ENCODE measurements around the gene CASZ1.

The CASZ1 gene

GRCh38 chr1:10634075-10634427 is 162.4 kb downstream of the CASZ1 start:
- H3K79me2 ChIP-seq (ENCODE audit: insufficient read depth, low read length) = no peaks in the 10 kb centered on the region
- H2AFZ ChIP-seq (ENCODE audit: low read depth, low read length, severe bottlenecking) = no peak overlapping the region
- no peaks in the 10 kb centered on the region for H3K9me3 ChIP-seq (ENCODE audit: insufficient read depth, low read length)
- no peak overlapping the region for H3K27ac ChIP-seq (ENCODE audit: low read depth, low read length)
- H3F3A ChIP-seq (ENCODE audit: insufficient read depth) = no peaks in the 10 kb centered on the region
- no peaks in the 10 kb centered on the region for H3K27me3 ChIP-seq (ENCODE audit: low read length)
- no peak overlapping the region for H3K4me3 ChIP-seq (ENCODE audit: insufficient read depth, low read length, poor library complexity, severe bottlenecking)
- H3K9ac ChIP-seq (ENCODE audit: low read length) = no peak overlapping the region
- H4K20me1 ChIP-seq (ENCODE audit: low read depth, low read length) = no peaks in the 10 kb centered on the region
- no peaks in the 10 kb centered on the region for H3K9me2 ChIP-seq (replicated peaks; ENCODE audit: insufficient read depth, low read length)
- H3K36me3 ChIP-seq (ENCODE audit: low read length) = no peaks in the 10 kb centered on the region
- no peak for TF ChIP-seq EZH2phosphoT487 (conservative IDR thresholded peaks at IDR 0.05; ENCODE audit: low read length)
- TF ChIP-seq, protein P1, sequence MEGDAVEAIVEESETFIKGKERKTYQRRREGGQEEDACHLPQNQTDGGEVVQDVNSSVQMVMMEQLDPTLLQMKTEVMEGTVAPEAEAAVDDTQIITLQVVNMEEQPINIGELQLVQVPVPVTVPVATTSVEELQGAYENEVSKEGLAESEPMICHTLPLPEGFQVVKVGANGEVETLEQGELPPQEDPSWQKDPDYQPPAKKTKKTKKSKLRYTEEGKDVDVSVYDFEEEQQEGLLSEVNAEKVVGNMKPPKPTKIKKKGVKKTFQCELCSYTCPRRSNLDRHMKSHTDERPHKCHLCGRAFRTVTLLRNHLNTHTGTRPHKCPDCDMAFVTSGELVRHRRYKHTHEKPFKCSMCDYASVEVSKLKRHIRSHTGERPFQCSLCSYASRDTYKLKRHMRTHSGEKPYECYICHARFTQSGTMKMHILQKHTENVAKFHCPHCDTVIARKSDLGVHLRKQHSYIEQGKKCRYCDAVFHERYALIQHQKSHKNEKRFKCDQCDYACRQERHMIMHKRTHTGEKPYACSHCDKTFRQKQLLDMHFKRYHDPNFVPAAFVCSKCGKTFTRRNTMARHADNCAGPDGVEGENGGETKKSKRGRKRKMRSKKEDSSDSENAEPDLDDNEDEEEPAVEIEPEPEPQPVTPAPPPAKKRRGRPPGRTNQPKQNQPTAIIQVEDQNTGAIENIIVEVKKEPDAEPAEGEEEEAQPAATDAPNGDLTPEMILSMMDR (IDR thresholded peaks at IDR 0.05; ENCODE audit: insufficient read depth, low read length, poor library complexity, severe bottlenecking) = no peak
- no peak overlapping the region for H3K4me2 ChIP-seq (ENCODE audit: low read depth, low read length, poor library complexity, severe bottlenecking)

DNA sequence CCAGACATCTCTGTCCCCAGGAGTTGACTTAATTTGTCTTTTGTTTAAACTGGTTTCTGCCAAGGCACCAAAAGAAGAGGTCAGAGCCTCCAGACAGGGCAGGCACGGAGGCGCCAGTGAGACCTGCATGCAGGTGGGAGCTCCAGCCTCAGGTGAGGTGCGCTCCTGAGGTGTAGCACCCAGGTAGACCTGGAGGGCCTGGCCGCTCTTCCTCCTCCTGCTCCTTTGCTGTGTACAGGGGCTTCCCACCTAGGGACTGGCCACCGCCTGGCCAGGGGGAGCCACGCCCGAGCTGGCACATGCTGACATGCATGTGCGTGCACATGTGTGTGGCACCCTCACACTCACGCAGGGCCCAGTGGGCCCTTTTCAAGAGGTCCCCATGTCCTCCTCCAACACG is 163.0 kb downstream of the CASZ1 start:
- no peaks in the 10 kb centered on the region for H3K79me2 ChIP-seq (ENCODE audit: insufficient read depth, low read length)
- H3K4me2 ChIP-seq (ENCODE audit: low read depth, low read length, poor library complexity, severe bottlenecking) = no peak overlapping the region
- no peaks in the 10 kb centered on the region for H3K36me3 ChIP-seq (ENCODE audit: low read length)
- no peaks in the 10 kb centered on the region for H3K9me3 ChIP-seq (ENCODE audit: insufficient read depth, low read length)
- TF ChIP-seq EZH2phosphoT487 (conservative IDR thresholded peaks at IDR 0.05; ENCODE audit: low read length) = no peak
- TF ChIP-seq, protein P1 (IDR thresholded peaks at IDR 0.05; ENCODE audit: insufficient read depth, low read length, poor library complexity, severe bottlenecking) = no peak
- H3F3A ChIP-seq (ENCODE audit: insufficient read depth) = no peaks in the 10 kb centered on the region
- H4K20me1 ChIP-seq (ENCODE audit: low read depth, low read length) = no peaks in the 10 kb centered on the region
- no peaks in the 10 kb centered on the region for H3K9me2 ChIP-seq (replicated peaks; ENCODE audit: insufficient read depth, low read length)
- H3K27ac ChIP-seq (ENCODE audit: low read depth, low read length) = no peak overlapping the region
- no peaks in the 10 kb centered on the region for H3K27me3 ChIP-seq (ENCODE audit: low read length)
- H3K9ac ChIP-seq (ENCODE audit: low read length) = no peak overlapping the region
- no peak overlapping the region for H2AFZ ChIP-seq (ENCODE audit: low read depth, low read length, severe bottlenecking)
- H3K4me3 ChIP-seq (ENCODE audit: insufficient read depth, low read length, poor library complexity, severe bottlenecking) = no peak overlapping the region

DNA sequence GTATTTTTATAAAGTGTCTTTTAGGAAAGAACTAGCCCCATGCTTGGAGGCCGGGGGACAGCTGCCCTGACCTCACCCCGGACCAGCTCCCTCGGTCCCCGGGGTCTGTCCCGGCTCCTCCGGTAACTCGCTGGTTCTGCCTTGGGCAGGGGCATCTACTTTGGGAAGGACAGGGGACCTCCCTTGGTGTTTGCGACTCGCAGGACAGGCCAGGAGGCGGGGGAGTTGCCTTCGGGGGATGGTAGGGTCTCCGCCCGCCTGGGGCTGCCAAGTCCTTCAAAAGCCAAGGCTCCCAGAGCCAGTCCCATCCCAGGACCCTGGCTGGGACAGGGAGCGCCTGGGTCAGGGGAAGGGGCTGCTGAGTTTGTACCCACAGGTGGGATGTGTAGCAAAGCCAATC is 163.8 kb downstream of the CASZ1 start:
- H3K27ac ChIP-seq (ENCODE audit: low read depth, low read length) = no peak overlapping the region
- H3K4me3 ChIP-seq (ENCODE audit: insufficient read depth, low read length, poor library complexity, severe bottlenecking) = no peak overlapping the region
- no peak overlapping the region for H2AFZ ChIP-seq (ENCODE audit: low read depth, low read length, severe bottlenecking)
- no peaks in the 10 kb centered on the region for H3K36me3 ChIP-seq (ENCODE audit: low read length)
- H3F3A ChIP-seq (ENCODE audit: insufficient read depth) = no peaks in the 10 kb centered on the region
- H3K27me3 ChIP-seq (ENCODE audit: low read length) = no peaks in the 10 kb centered on the region
- no peaks in the 10 kb centered on the region for H3K9me3 ChIP-seq (ENCODE audit: insufficient read depth, low read length)
- no peak overlapping the region for H3K4me2 ChIP-seq (ENCODE audit: low read depth, low read length, poor library complexity, severe bottlenecking)
- TF ChIP-seq, protein P1 (IDR thresholded peaks at IDR 0.05; ENCODE audit: insufficient read depth, low read length, poor library complexity, severe bottlenecking) = no peak
- no peak for TF ChIP-seq EZH2phosphoT487 (conservative IDR thresholded peaks at IDR 0.05; ENCODE audit: low read length)
- no peak overlapping the region for H3K9ac ChIP-seq (ENCODE audit: low read length)
- H4K20me1 ChIP-seq (ENCODE audit: low read depth, low read length) = no peaks in the 10 kb centered on the region
- H3K79me2 ChIP-seq (ENCODE audit: insufficient read depth, low read length) = no peaks in the 10 kb centered on the region
- H3K9me2 ChIP-seq (replicated peaks; ENCODE audit: insufficient read depth, low read length) = no peaks in the 10 kb centered on the region
